HepG2 (cell line): Measurements from ENCODE around the gene ZC3H12A. TPM values are rescaled to one million over a fixed set of nuclear protein-coding genes. Genes with fewer than 3 reads are reported as not detected.

Experiments
- HMG20A ChIP-seq: IDR thresholded peaks from 2 replicates; pipeline ENCODE4 v1.6.1; 2016; ENCODE audit warnings: borderline replicate concordance
- KLF13 ChIP-seq: sonication (generic); formaldehyde crosslinking; IDR thresholded peaks from 2 replicates; pipeline ENCODE4 v1.4.0; 2020; ENCODE audit warnings: mild to moderate bottlenecking, missing genetic modification reagents
- NR0B2 ChIP-seq: sonication (generic); formaldehyde crosslinking; IDR thresholded peaks from 2 replicates; pipeline ENCODE4 v1.4.0; 2020; ENCODE audit warnings: mild to moderate bottlenecking, missing genetic modification reagents
- ZFP91 ChIP-seq: sonication (generic); formaldehyde crosslinking; IDR thresholded peaks from 2 replicates; pipeline ENCODE4 v1.9.0; 2022; ENCODE audit warnings: missing genetic modification reagents, mild to moderate bottlenecking, borderline replicate concordance
- ZNF292 ChIP-seq: sonication (generic); formaldehyde crosslinking; IDR thresholded peaks from 2 replicates; pipeline ENCODE4 v1.8.1; 2022; ENCODE audit warnings: mild to moderate bottlenecking, low read depth, missing genetic modification reagents, borderline replicate concordance
- ZNF563 ChIP-seq: sonication (generic); formaldehyde crosslinking; IDR thresholded peaks from 2 replicates; pipeline ENCODE4 v1.8.0; 2022; ENCODE audit warnings: mild to moderate bottlenecking, moderate library complexity, missing genetic modification reagents
- polyA plus RNA-seq, 8 experiments: library from polyadenylated mRNA; depleted of rRNA in 3 of 8; stranded (reverse) in 7 of 8; unstranded in 1 of 8; fragments of >200 nt; fragmentation: Illumina TruSeq in 4 of 8; extraction: Trizol in 4 of 8; gene quantifications; 2 replicates each; pipeline versions ENCODE4 v1.2.1 to v1.2.3, GENCODE V29; 2011 to 2016; ENCODE audit warnings: low read depth in 4 of 8, missing spikeins in 1 of 8, mixed read lengths in 1 of 8; ENCODE audit not compliant: insufficient read depth in 1 of 8
- total RNA-seq, 5 experiments: library from RNA; depleted of rRNA; stranded (reverse); fragments of >200 nt; fragmentation: Illumina TruSeq; extraction: Trizol; gene quantifications; 2 replicates each; pipeline ENCODE4 v1.2.3, GENCODE V29; 2016; ENCODE audit warnings: low read depth in 1 of 5
- TF ChIP-seq, protein P1 (sequence below): sonication (generic); formaldehyde crosslinking; IDR thresholded peaks from 2 replicates; pipeline ENCODE4 v1.4.0; 2020; ENCODE audit warnings: low read depth, missing genetic modification reagents
- TF ChIP-seq, protein P2 (sequence below): sonication (generic); formaldehyde crosslinking; IDR thresholded peaks from 2 replicates; pipeline ENCODE4 v1.4.0; 2020; ENCODE audit warnings: missing genetic modification reagents, borderline replicate concordance

ZC3H12A gene
- total and polyA plus RNA-seq, 2 of the 13 experiments (the other 11 are each of a cell fraction or from before 2014, with no cell fraction given), result 6.8 to 13.3 TPM

DNA sequence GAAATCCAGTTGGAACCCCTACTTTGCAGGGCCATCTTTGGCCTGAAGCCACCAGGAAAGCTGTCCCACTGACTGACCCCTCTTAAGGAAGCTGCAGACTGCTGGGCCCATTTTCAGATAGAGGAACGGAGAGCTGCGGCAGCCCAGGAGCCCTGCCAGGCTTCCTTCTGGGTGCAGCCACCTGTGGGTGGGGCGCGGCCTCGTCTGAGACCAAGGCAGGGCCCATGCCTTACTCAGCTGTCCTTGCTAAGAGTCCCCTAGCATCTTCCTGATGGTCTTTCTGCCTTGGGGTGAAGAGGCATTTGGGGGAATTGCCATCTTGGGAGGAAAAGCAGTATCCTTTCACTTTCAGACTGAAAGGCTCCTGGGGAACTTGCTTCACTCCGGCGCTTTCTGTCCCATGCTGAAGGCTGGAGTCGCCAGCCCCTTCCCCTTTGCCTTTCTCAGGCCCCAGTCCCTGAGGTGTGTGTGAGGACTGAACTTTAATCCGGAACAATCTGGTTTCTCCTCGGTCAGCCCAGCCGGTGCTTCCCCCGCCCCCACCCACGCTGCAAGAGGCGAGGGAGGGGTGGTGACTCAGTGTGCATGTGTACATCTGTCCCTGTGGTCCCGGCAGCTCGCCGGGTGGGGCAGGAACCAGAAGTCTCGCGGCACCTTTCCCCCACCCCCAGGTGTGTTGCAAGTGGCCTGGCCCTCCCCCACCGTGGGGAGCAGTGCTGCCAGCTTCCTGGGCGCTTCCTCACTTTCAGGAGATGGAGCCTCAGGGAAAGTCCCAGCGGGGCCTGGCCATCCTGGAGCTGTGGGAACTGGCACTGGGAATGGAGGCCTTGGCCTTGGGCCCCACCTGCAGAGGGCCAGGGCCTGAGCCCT is 5.1 kb downstream of the ZC3H12A start (continued):
- TF ChIP-seq, protein P1, sequence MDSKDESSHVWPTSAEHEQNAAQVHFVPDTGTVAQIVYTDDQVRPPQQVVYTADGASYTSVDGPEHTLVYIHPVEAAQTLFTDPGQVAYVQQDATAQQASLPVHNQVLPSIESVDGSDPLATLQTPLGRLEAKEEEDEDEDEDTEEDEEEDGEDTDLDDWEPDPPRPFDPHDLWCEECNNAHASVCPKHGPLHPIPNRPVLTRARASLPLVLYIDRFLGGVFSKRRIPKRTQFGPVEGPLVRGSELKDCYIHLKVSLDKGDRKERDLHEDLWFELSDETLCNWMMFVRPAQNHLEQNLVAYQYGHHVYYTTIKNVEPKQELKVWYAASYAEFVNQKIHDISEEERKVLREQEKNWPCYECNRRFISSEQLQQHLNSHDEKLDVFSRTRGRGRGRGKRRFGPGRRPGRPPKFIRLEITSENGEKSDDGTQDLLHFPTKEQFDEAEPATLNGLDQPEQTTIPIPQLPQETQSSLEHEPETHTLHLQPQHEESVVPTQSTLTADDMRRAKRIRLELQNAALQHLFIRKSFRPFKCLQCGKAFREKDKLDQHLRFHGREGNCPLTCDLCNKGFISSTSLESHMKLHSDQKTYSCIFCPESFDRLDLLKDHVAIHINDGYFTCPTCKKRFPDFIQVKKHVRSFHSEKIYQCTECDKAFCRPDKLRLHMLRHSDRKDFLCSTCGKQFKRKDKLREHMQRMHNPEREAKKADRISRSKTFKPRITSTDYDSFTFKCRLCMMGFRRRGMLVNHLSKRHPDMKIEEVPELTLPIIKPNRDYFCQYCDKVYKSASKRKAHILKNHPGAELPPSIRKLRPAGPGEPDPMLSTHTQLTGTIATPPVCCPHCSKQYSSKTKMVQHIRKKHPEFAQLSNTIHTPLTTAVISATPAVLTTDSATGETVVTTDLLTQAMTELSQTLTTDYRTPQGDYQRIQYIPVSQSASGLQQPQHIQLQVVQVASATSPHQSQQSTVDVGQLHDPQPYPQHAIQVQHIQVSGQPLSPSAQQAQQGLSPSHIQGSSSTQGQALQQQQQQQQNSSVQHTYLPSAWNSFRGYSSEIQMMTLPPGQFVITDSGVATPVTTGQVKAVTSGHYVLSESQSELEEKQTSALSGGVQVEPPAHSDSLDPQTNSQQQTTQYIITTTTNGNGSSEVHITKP, result peak; percentile 87
- peak; percentile 91; the same call in 1 of the 2 replicates for TF ChIP-seq ZNF563
- TF ChIP-seq, protein P2, sequence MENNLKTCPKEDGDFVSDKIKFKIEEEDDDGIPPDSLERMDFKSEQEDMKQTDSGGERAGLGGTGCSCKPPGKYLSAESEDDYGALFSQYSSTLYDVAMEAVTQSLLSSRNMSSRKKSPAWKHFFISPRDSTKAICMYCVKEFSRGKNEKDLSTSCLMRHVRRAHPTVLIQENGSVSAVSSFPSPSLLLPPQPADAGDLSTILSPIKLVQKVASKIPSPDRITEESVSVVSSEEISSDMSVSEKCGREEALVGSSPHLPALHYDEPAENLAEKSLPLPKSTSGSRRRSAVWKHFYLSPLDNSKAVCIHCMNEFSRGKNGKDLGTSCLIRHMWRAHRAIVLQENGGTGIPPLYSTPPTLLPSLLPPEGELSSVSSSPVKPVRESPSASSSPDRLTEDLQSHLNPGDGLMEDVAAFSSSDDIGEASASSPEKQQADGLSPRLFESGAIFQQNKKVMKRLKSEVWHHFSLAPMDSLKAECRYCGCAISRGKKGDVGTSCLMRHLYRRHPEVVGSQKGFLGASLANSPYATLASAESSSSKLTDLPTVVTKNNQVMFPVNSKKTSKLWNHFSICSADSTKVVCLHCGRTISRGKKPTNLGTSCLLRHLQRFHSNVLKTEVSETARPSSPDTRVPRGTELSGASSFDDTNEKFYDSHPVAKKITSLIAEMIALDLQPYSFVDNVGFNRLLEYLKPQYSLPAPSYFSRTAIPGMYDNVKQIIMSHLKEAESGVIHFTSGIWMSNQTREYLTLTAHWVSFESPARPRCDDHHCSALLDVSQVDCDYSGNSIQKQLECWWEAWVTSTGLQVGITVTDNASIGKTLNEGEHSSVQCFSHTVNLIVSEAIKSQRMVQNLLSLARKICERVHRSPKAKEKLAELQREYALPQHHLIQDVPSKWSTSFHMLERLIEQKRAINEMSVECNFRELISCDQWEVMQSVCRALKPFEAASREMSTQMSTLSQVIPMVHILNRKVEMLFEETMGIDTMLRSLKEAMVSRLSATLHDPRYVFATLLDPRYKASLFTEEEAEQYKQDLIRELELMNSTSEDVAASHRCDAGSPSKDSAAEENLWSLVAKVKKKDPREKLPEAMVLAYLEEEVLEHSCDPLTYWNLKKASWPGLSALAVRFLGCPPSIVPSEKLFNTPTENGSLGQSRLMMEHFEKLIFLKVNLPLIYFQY (CRISPR knock-in tag), result no peak
- TF ChIP-seq NR0B2 (CRISPR knock-in tag), result peak; percentile 25; the same call in 1 of the 2 replicates
- no peak for TF ChIP-seq KLF13 (CRISPR knock-in tag)
- peak; percentile 71; the same call in 1 of the 2 replicates for TF ChIP-seq ZFP91 (CRISPR knock-in tag)
- peak; percentile 73 for TF ChIP-seq HMG20A (CRISPR knock-in tag)
- TF ChIP-seq ZNF292, result peak; percentile 53; the same call in 1 of the 2 replicates
